HepG2 (cell line): Measurements from ENCODE around the gene PSMC4. TPM values are rescaled to one million over a fixed set of nuclear protein-coding genes. Genes with fewer than 3 reads are reported as not detected.

Experiments used
- ATAC-seq: fragments of 200-7000 bp; cut with Tn5 transposase; 3 replicates; pipeline ENCODE4 v1.9.1; 2020; ENCODE audit warnings: mild to moderate bottlenecking, moderate library complexity
- BruUV-seq: library from RNA; stranded (reverse); fragments of 400-500 nt; replicated peaks from 2 replicates; lab custom pipeline; 2021; lab: Mats Ljungman, UMichigan
- CTCF ChIA-PET: fragments of 300-600 bp; formaldehyde crosslinking; extraction: SDS; loops from one replicate; lab custom pipeline; 2021; ENCODE audit warnings: low total read pairs, inconsistent platforms, low intra/inter-chr PET ratio; lab: Yijun Ruan, JAX
- POLR2A ChIA-PET: fragments of 350-600 bp; sonication (Branson Sonifier 250); formaldehyde crosslinking; loops from one replicate; lab custom pipeline; 2020; ENCODE audit warnings: antibody characterized with exemption, inconsistent platforms; lab: Yijun Ruan, JAX
- DNase-seq: peaks from one replicate; pipeline ENCODE4 v3.0.0-alpha.2; 2015; ENCODE audit warnings: low spot score
- FAIRE-seq: peaks from 3 replicates; lab custom pipeline; 2011; peaks lifted over from hg19 to GRCh38; lab: Jason Lieb, UNC
- H2AFZ ChIP-seq: one replicate; pipeline ENCODE4 v1.6.1; 2011; ENCODE audit warnings: low read length, inconsistent platforms
- H3K27ac ChIP-seq: fragments of 300-600 bp; 3 replicates; pipeline ENCODE4 v1.8.0; 2011; ENCODE audit warnings: mixed run types, mild to moderate bottlenecking, mixed read lengths, low read length, inconsistent platforms; ENCODE audit not compliant: insufficient read depth; ENCODE audit errors: extremely low read length
- H3K27me3 ChIP-seq, 2 experiments: fragments of 200-600 bp in 1 of 2; 2 replicates in 1 of 2; 3 replicates in 1 of 2; pipeline versions ENCODE4 v1.6.0 to v1.8.0; 2011; ENCODE audit warnings: low read length in 2 of 2, mild to moderate bottlenecking in 2 of 2, moderate library complexity in 2 of 2, inconsistent platforms in 1 of 2; ENCODE audit not compliant: insufficient read depth in 2 of 2, control insufficient read depth in 1 of 2
- H3K36me3 ChIP-seq, 2 experiments: fragments of 200-600 bp in 1 of 2; replicated peaks in 1 of 2; 2 replicates in 1 of 2; 3 replicates in 1 of 2; pipeline versions ENCODE4 v1.5.1 to v1.8.0; 2011; ENCODE audit warnings: low read length in 2 of 2, inconsistent platforms in 1 of 2; ENCODE audit not compliant: insufficient read depth in 2 of 2, control insufficient read depth in 1 of 2
- H3K4me1 ChIP-seq: 2 replicates; pipeline ENCODE4 v1.5.1; 2012; ENCODE audit warnings: low read length, inconsistent platforms; ENCODE audit not compliant: insufficient read depth
- H3K4me2 ChIP-seq: 2 replicates; pipeline ENCODE4 v1.6.0; 2011; ENCODE audit warnings: low read depth, low read length, inconsistent platforms
- H3K4me3 ChIP-seq, 3 experiments: fragments of 200-600 bp in 1 of 3; sonication (generic), shearing (Covaris generic) in 1 of 3; replicated peaks in 1 of 3; 2 replicates each; pipeline ENCODE4 v1.5.1; 2011 to 2016; ENCODE audit warnings: low read length in 3 of 3, inconsistent platforms in 2 of 3, low read depth in 2 of 3, mild to moderate bottlenecking in 2 of 3, control low read depth in 1 of 3, mixed read lengths in 1 of 3; ENCODE audit not compliant: insufficient read depth in 1 of 3
- H3K79me2 ChIP-seq: one replicate; pipeline ENCODE4 v1.6.1; 2011; ENCODE audit warnings: low read length, inconsistent platforms; ENCODE audit not compliant: insufficient read depth
- H3K9ac ChIP-seq: 2 replicates; pipeline ENCODE4 v1.6.0; 2011; ENCODE audit warnings: mild to moderate bottlenecking, low read depth, low read length, inconsistent platforms; ENCODE audit not compliant: insufficient read depth
- H3K9me3 ChIP-seq: 2 replicates; pipeline ENCODE4 v1.5.1; 2012; ENCODE audit warnings: mild to moderate bottlenecking, low read length
- H4K20me1 ChIP-seq: 2 replicates; pipeline ENCODE4 v1.6.0; 2011; ENCODE audit warnings: inconsistent platforms, mild to moderate bottlenecking, low read length, moderate library complexity; ENCODE audit not compliant: insufficient read depth
- CHD2 ChIP-seq: IDR thresholded peaks from 2 replicates; pipeline ENCODE4 v1.6.1; 2011; ENCODE audit warnings: low read depth, low read length, improper control_type of control experiment
- EHMT2 ChIP-seq: fragments of 200-600 bp; sonication (generic); IDR thresholded peaks from 2 replicates; pipeline ENCODE4 v1.7.0; 2017; ENCODE audit warnings: antibody characterized with exemption, low read depth, low read length, borderline replicate concordance
- ETV6 ChIP-seq: sonication (generic); formaldehyde crosslinking; conservative IDR thresholded peaks from 2 replicates; pipeline ENCODE4 v1.4.0; 2020; ENCODE audit warnings: missing genetic modification reagents
- KAT2B ChIP-seq: fragments of 150-350 bp; IDR thresholded peaks from 2 replicates; pipeline ENCODE4 v1.6.1; 2014; ENCODE audit warnings: low read depth, low read length, borderline replicate concordance
- KDM5A ChIP-seq: fragments of 200-600 bp; sonication (generic); IDR thresholded peaks from 2 replicates; pipeline ENCODE4 v1.7.0; 2018; ENCODE audit warnings: antibody characterized with exemption, mild to moderate bottlenecking, low read length, borderline replicate concordance
- MATR3 ChIP-seq: sonication (generic); formaldehyde crosslinking; IDR thresholded peaks from 2 replicates; pipeline ENCODE4 v1.4.0; 2020; ENCODE audit warnings: missing genetic modification reagents
- MEIS1 ChIP-seq: sonication (generic); formaldehyde crosslinking; IDR thresholded peaks from 2 replicates; pipeline ENCODE4 v1.9.0; 2021; ENCODE audit warnings: mild to moderate bottlenecking, missing genetic modification reagents, moderate library complexity, borderline replicate concordance
- MLLT10 ChIP-seq: sonication (generic); formaldehyde crosslinking; IDR thresholded peaks from 2 replicates; pipeline ENCODE4 v1.4.0; 2020; ENCODE audit warnings: missing genetic modification reagents
- SAFB2 ChIP-seq: sonication (generic); formaldehyde crosslinking; IDR thresholded peaks from 2 replicates; pipeline ENCODE4 v1.5.1; 2020; ENCODE audit warnings: missing genetic modification reagents, low read depth, mild to moderate bottlenecking, borderline replicate concordance
- SMAD1 ChIP-seq: sonication (generic); formaldehyde crosslinking; IDR thresholded peaks from 2 replicates; pipeline ENCODE4 v1.4.0; 2020; ENCODE audit warnings: missing genetic modification reagents, low read depth, mild to moderate bottlenecking, borderline replicate concordance
- SNRNP70 ChIP-seq: fragments of 200-400 bp; formaldehyde crosslinking; IDR thresholded peaks from 2 replicates; pipeline ENCODE4 v1.6.1; 2017; ENCODE audit warnings: mild to moderate bottlenecking, low read depth, low read length, moderate library complexity
- STAT5B ChIP-seq: sonication (generic); formaldehyde crosslinking; IDR thresholded peaks from 2 replicates; pipeline ENCODE4 v1.4.0; 2020; ENCODE audit warnings: missing genetic modification reagents
- ZC3H13 ChIP-seq: sonication (generic); formaldehyde crosslinking; IDR thresholded peaks from 2 replicates; pipeline ENCODE4 v1.8.1; 2023; ENCODE audit warnings: mild to moderate bottlenecking, missing genetic modification reagents, moderate library complexity
- ZNF431 ChIP-seq: sonication (generic); formaldehyde crosslinking; IDR thresholded peaks from 2 replicates; pipeline ENCODE4 v1.9.0; 2022; ENCODE audit warnings: missing genetic modification reagents, low read depth, mild to moderate bottlenecking, borderline replicate concordance
- ZNF557 ChIP-seq: sonication (generic); formaldehyde crosslinking; IDR thresholded peaks from 2 replicates; pipeline ENCODE4 v1.4.0; 2020; ENCODE audit warnings: missing genetic modification reagents
- ZNF780A ChIP-seq: sonication (generic); formaldehyde crosslinking; IDR thresholded peaks from 2 replicates; pipeline ENCODE4 v1.8.0; 2022; ENCODE audit warnings: mild to moderate bottlenecking, missing genetic modification reagents, moderate library complexity
- ZNF790 ChIP-seq: sonication (generic); formaldehyde crosslinking; IDR thresholded peaks from 2 replicates; pipeline ENCODE4 v1.8.0; 2022; ENCODE audit warnings: missing genetic modification reagents, mild to moderate bottlenecking, borderline replicate concordance
- ZNF839 ChIP-seq: sonication (generic); formaldehyde crosslinking; IDR thresholded peaks from 2 replicates; pipeline ENCODE4 v1.4.0; 2020; ENCODE audit warnings: missing genetic modification reagents, mild to moderate bottlenecking, borderline replicate concordance
- WGBS: methylation state at CpG from one replicate; pipeline ENCODE4 v1.1.6; 2017; ENCODE audit warnings: low lambda C conversion rate; 5-methylcytosine and 5-hydroxymethylcytosine counted together
- in situ Hi-C: cut with HindIII; loops from 2 replicates; pipeline ENCODE4 v1.10.0; 2017; ENCODE audit warnings: low pct_unique_long_range_greater_than_20kb; ENCODE audit not compliant: extremely low pct_ligation_motif_present
- intact Hi-C: fragments of 100-400 bp; cut with micrococcal nuclease; formaldehyde crosslinking; loops from one replicate; pipeline ENCODE4 v1.10.0; 2022; ENCODE audit not compliant: unreplicated experiment
- polyA plus RNA-seq, 8 experiments: library from polyadenylated mRNA; depleted of rRNA in 3 of 8; stranded (reverse) in 7 of 8; unstranded in 1 of 8; fragments of >200 nt; fragmentation: Illumina TruSeq in 4 of 8; extraction: Trizol in 4 of 8; gene quantifications; 2 replicates each; pipeline versions ENCODE4 v1.2.1 to v1.2.3, GENCODE V29; 2011 to 2016; ENCODE audit warnings: low read depth in 4 of 8, missing spikeins in 1 of 8, mixed read lengths in 1 of 8; ENCODE audit not compliant: insufficient read depth in 1 of 8
- total RNA-seq, 5 experiments: library from RNA; depleted of rRNA; stranded (reverse); fragments of >200 nt; fragmentation: Illumina TruSeq; extraction: Trizol; gene quantifications; 2 replicates each; pipeline ENCODE4 v1.2.3, GENCODE V29; 2016; ENCODE audit warnings: low read depth in 1 of 5
- TF ChIP-seq, protein P1 (sequence below): sonication (generic); formaldehyde crosslinking; IDR thresholded peaks from 2 replicates; pipeline ENCODE4 v1.5.0; 2020; ENCODE audit warnings: mild to moderate bottlenecking, missing genetic modification reagents
- TF ChIP-seq, protein P2 (sequence below): sonication (generic); formaldehyde crosslinking; IDR thresholded peaks from 2 replicates; pipeline ENCODE4 v1.4.0; 2020; ENCODE audit warnings: missing genetic modification reagents

Gene PSMC4
- total and polyA plus RNA-seq, 2 of the 13 experiments (the other 11 are each of a cell fraction or from before 2014, with no cell fraction given) = 49.9 to 160 TPM

DNA sequence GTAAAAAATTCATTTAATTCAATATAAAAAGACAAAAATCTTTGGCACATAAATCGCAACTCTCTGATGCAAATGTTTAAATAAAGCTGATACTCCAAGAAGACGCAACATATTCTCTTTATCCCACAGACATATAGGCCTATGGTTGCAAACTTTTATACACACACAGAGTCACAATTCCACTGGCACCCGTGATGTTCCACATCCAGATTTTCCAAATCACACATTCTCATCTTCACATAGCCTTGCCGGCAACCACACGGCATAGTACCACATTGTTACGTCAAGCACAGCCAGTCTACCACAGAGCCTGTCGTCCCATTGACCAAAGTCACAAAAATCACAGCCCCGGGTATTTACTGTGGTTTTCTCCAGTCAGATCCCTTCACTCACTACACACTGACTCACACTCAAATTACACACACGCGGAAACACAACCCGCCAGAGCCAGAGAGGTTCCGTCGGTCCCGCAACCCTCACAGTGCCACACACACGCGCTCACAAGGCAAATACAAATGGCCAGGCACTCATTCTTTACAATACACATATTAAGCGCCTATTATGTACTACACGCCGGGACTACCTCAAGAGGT, 25.3 kb downstream of the PSMC4 start:
- TSS peak; percentile 89 for BruUV-seq
- Histone ChIP-seq H3K36me3 (no peaks in the 10 kb centered on the region), H3K79me2 (peaks cover 10% of the 10 kb centered on the region), H3K9me3 (peaks cover 11% of the 10 kb centered on the region; the same call in 1 of the 2 replicates), H3K9ac (peak overlapping the region; percentile 83), H2AFZ (no peak overlapping the region), H3K4me2 (peak overlapping the region; percentile 94), H3K4me3 (peak overlapping the region; percentile 79 to 93 (median 81)), H3K27ac (peak overlapping the region; percentile 78), H3K4me1 (peaks cover 23% of the 10 kb centered on the region), H3K27me3 (no peaks in the 10 kb centered on the region; a peak in 1 of 5 replicates), H4K20me1 (no peaks in the 10 kb centered on the region)
- in situ Hi-C loops (no loop called here), intact Hi-C loops (loop anchor here (2.0 kb wide), 2 partner anchors 26 to 58 kb away; partner anchors contain the start of gene PSMC4)
- ChIA-PET POLR2A (interaction anchor here (1.7 to 2.7 kb wide), 2 partner anchors 26 to 94 kb away, joined by 7 to 24 read pairs; partner anchors contain the start of genes PSMC4 and ZNF780A), CTCF (no interaction called here)
- ATAC-seq (peak; percentile 64), FAIRE-seq (no peak), DNase-seq (peak; percentile 27)
- WGBS = 6% methylated on average over 19 of the region's 19 CpGs
- no peak for TF ChIP-seq SNRNP70
- TF ChIP-seq MATR3 (CRISPR knock-in tag) = no peak
- TF ChIP-seq ZC3H13 = no peak
- TF ChIP-seq, protein P1, sequence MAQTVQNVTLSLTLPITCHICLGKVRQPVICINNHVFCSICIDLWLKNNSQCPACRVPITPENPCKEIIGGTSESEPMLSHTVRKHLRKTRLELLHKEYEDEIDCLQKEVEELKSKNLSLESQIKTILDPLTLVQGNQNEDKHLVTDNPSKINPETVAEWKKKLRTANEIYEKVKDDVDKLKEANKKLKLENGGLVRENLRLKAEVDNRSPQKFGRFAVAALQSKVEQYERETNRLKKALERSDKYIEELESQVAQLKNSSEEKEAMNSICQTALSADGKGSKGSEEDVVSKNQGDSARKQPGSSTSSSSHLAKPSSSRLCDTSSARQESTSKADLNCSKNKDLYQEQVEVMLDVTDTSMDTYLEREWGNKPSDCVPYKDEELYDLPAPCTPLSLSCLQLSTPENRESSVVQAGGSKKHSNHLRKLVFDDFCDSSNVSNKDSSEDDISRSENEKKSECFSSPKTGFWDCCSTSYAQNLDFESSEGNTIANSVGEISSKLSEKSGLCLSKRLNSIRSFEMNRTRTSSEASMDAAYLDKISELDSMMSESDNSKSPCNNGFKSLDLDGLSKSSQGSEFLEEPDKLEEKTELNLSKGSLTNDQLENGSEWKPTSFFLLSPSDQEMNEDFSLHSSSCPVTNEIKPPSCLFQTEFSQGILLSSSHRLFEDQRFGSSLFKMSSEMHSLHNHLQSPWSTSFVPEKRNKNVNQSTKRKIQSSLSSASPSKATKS (CRISPR knock-in tag) = no peak
- TF ChIP-seq ZNF780A = 0 out of 2 replicates have a peak, but pooled peaks have one; percentile 16
- no peak for TF ChIP-seq EHMT2
- TF ChIP-seq STAT5B (CRISPR knock-in tag) = no peak
- TF ChIP-seq, protein P2, sequence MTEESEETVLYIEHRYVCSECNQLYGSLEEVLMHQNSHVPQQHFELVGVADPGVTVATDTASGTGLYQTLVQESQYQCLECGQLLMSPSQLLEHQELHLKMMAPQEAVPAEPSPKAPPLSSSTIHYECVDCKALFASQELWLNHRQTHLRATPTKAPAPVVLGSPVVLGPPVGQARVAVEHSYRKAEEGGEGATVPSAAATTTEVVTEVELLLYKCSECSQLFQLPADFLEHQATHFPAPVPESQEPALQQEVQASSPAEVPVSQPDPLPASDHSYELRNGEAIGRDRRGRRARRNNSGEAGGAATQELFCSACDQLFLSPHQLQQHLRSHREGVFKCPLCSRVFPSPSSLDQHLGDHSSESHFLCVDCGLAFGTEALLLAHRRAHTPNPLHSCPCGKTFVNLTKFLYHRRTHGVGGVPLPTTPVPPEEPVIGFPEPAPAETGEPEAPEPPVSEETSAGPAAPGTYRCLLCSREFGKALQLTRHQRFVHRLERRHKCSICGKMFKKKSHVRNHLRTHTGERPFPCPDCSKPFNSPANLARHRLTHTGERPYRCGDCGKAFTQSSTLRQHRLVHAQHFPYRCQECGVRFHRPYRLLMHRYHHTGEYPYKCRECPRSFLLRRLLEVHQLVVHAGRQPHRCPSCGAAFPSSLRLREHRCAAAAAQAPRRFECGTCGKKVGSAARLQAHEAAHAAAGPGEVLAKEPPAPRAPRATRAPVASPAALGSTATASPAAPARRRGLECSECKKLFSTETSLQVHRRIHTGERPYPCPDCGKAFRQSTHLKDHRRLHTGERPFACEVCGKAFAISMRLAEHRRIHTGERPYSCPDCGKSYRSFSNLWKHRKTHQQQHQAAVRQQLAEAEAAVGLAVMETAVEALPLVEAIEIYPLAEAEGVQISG (CRISPR knock-in tag) = no peak
- no peak for TF ChIP-seq SMAD1 (CRISPR knock-in tag)
- TF ChIP-seq CHD2 = no peak
- TF ChIP-seq KAT2B = no peak
- TF ChIP-seq ETV6 (CRISPR knock-in tag) = 0 out of 2 replicates have a peak, but pooled peaks have one; percentile 6
- no peak for TF ChIP-seq SAFB2 (CRISPR knock-in tag)
- TF ChIP-seq KDM5A = no peak
- TF ChIP-seq ZNF431 = no peak
- no peak for TF ChIP-seq MLLT10
- no peak for TF ChIP-seq ZNF790 (CRISPR knock-in tag)
- TF ChIP-seq ZNF839 (CRISPR knock-in tag) = no peak
- no peak for TF ChIP-seq MEIS1 (CRISPR knock-in tag)
- no peak for TF ChIP-seq ZNF557 (CRISPR knock-in tag)
